ENCODE results near the gene NCOA7. TPM values are rescaled to one million over a fixed set of nuclear protein-coding genes. Genes with fewer than 3 reads are reported as not detected.
A peak's percentile ranks its signal among the peaks of the same experiment; 100 is the strongest.

Gene NCOA7
- total and polyA plus RNA-seq, 2 of the 8 experiments (the other 6 are each of a cell fraction or from before 2014, with no cell fraction given), result 2.6 to 10.7 TPM

- TF ChIP-seq, protein P1, sequence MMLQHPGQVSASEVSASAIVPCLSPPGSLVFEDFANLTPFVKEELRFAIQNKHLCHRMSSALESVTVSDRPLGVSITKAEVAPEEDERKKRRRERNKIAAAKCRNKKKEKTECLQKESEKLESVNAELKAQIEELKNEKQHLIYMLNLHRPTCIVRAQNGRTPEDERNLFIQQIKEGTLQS (IDR thresholded peaks at IDR 0.05; ENCODE audit: insufficient read depth, low read depth, low read length), result no peak
- TF ChIP-seq KDM1A (IDR thresholded peaks at IDR 0.05; ENCODE audit: borderline replicate concordance, low read length) (peak; percentile 26; the same call in 1 of the 2 replicates), CREB1 (IDR thresholded peaks at IDR 0.05) (peak; percentile 45; the same call in 1 of the 2 replicates)
Measured at GRCh38 chr6:125952764-125953501, 162.2 kb downstream of the NCOA7 start (continued).
